Measurements from ENCODE around the gene PTPRS. TPM values are rescaled to one million over a fixed set of nuclear protein-coding genes. Genes with fewer than 3 reads are reported as not detected.

PTPRS gene
- total and polyA plus RNA-seq, 2 of the 13 experiments (the other 11 are each of a cell fraction or from before 2014, with no cell fraction given), result 32.7 to 43.9 TPM

DNA sequence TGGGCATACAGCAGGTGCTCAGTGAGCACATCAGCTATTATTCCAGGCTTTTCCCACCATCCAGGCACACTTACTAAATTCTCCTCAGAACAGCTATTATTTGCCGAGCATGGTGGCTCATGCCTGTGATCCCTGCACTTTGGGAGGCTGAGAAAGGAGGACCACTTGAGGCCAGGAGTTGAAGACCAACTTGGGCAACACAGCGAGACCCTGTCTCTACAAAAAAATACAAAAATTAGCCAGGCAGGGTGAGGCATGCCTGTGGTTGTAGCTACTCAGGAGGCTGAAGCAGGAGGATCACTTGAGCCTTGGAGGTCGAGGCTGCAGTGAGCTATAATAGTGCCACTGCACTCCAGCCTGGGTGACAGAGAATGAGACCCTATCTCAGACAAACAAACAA lies 35.4 kb downstream of the PTPRS start:
- WGBS (ENCODE audit: low lambda C conversion rate), result 88% methylated on average over 3 of the region's 3 CpGs
- Histone ChIP-seq H3K4me1 (ENCODE audit: insufficient read depth, low read length) (no peaks in the 10 kb centered on the region), H3K79me2 (ENCODE audit: insufficient read depth, low read length) (no peaks in the 10 kb centered on the region), H3K9me3 (ENCODE audit: low read length) (no peaks in the 10 kb centered on the region), H3K4me3 (replicated peaks in 1 of 3; ENCODE audit: insufficient read depth in 1 of 3, low read depth in 2 of 3, low read length in 3 of 3) (no peak overlapping the region), H3K4me2 (ENCODE audit: low read depth, low read length) (no peak overlapping the region), H3K27me3 (ENCODE audit: control insufficient read depth in 1 of 2, insufficient read depth in 2 of 2, low read length in 2 of 2) (no peaks in the 10 kb centered on the region), H2AFZ (ENCODE audit: low read length) (no peak overlapping the region), H4K20me1 (ENCODE audit: insufficient read depth, low read length) (0 out of 2 replicates have a peak, but pooled peaks cover 6% of the 10 kb centered on the region), H3K9ac (ENCODE audit: insufficient read depth, low read depth, low read length) (no peak overlapping the region), H3K27ac (ENCODE audit: extremely low read length, insufficient read depth, low read length) (no peak overlapping the region), H3K36me3 (replicated peaks in 1 of 2; ENCODE audit: control insufficient read depth in 1 of 2, insufficient read depth in 2 of 2, low read length in 2 of 2) (no peaks in the 10 kb centered on the region)
- FAIRE-seq (no peak), DNase-seq (ENCODE audit: low spot score) (no peak), ATAC-seq (no peak)
- intact Hi-C loops (cut with micrococcal nuclease; ENCODE audit: unreplicated experiment), result no loop called here
- TF ChIP-seq ZNF746 (CRISPR knock-in tag; IDR thresholded peaks at IDR 0.05), result no peak
- TF ChIP-seq, protein P1, sequence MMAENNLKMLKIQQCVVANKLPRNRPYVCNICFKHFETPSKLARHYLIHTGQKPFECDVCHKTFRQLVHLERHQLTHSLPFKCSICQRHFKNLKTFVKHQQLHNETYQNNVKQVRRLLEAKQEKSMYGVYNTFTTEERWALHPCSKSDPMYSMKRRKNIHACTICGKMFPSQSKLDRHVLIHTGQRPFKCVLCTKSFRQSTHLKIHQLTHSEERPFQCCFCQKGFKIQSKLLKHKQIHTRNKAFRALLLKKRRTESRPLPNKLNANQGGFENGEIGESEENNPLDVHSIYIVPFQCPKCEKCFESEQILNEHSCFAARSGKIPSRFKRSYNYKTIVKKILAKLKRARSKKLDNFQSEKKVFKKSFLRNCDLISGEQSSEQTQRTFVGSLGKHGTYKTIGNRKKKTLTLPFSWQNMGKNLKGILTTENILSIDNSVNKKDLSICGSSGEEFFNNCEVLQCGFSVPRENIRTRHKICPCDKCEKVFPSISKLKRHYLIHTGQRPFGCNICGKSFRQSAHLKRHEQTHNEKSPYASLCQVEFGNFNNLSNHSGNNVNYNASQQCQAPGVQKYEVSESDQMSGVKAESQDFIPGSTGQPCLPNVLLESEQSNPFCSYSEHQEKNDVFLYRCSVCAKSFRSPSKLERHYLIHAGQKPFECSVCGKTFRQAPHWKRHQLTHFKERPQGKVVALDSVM (CRISPR knock-in tag; IDR thresholded peaks at IDR 0.05), result peak; percentile 57; the same call in 1 of the 2 replicates
- POLR2A ChIA-PET, result no interaction called here
- in situ Hi-C loops (cut with HindIII; ENCODE audit: extremely low pct_ligation_motif_present, low pct_unique_long_range_greater_than_20kb), result no loop called here
- no TSS peak for BruUV-seq (replicated peaks)
- CTCF ChIA-PET (ENCODE audit: low intra/inter-chr PET ratio, low total read pairs), result no interaction called here

DNA sequence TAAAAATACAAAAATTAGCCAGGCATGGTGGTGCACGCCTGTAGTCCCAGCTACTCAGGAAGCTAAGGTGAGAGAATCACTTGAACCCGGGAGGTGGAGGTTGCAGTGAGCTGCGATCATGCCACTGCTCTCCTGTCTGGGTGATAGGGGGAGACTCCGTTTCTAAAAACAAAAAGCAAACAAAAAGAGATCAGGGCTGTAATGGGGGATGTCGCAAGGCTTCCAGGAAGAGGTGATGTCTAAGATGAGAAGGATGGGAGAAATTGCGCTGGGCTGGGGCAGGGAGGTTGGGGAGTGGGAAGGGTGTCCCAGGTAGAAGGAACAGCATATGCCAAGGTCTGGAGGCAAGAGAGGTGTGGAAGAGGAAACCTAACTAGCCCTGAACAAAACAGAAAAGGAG lies 36.1 kb downstream of the PTPRS start:
- Histone ChIP-seq H2AFZ (ENCODE audit: low read length) (no peak overlapping the region), H3K4me1 (ENCODE audit: insufficient read depth, low read length) (no peaks in the 10 kb centered on the region), H3K4me3 (replicated peaks in 1 of 3; ENCODE audit: insufficient read depth in 1 of 3, low read depth in 2 of 3, low read length in 3 of 3) (no peak overlapping the region), H3K36me3 (replicated peaks in 1 of 2; ENCODE audit: control insufficient read depth in 1 of 2, insufficient read depth in 2 of 2, low read length in 2 of 2) (no peaks in the 10 kb centered on the region), H3K27ac (ENCODE audit: extremely low read length, insufficient read depth, low read length) (no peak overlapping the region), H3K9me3 (ENCODE audit: low read length) (no peaks in the 10 kb centered on the region), H3K4me2 (ENCODE audit: low read depth, low read length) (no peak overlapping the region), H4K20me1 (ENCODE audit: insufficient read depth, low read length) (0 out of 2 replicates have a peak, but pooled peaks cover 5% of the 10 kb centered on the region), H3K27me3 (ENCODE audit: control insufficient read depth in 1 of 2, insufficient read depth in 2 of 2, low read length in 2 of 2) (no peaks in the 10 kb centered on the region), H3K79me2 (ENCODE audit: insufficient read depth, low read length) (no peaks in the 10 kb centered on the region), H3K9ac (ENCODE audit: insufficient read depth, low read depth, low read length) (no peak overlapping the region)
- intact Hi-C loops (cut with micrococcal nuclease; ENCODE audit: unreplicated experiment) (no loop called here), in situ Hi-C loops (cut with HindIII; ENCODE audit: extremely low pct_ligation_motif_present, low pct_unique_long_range_greater_than_20kb) (no loop called here)
- ChIA-PET POLR2A (no interaction called here), CTCF (ENCODE audit: low intra/inter-chr PET ratio, low total read pairs) (no interaction called here)
- TF ChIP-seq, protein P2, sequence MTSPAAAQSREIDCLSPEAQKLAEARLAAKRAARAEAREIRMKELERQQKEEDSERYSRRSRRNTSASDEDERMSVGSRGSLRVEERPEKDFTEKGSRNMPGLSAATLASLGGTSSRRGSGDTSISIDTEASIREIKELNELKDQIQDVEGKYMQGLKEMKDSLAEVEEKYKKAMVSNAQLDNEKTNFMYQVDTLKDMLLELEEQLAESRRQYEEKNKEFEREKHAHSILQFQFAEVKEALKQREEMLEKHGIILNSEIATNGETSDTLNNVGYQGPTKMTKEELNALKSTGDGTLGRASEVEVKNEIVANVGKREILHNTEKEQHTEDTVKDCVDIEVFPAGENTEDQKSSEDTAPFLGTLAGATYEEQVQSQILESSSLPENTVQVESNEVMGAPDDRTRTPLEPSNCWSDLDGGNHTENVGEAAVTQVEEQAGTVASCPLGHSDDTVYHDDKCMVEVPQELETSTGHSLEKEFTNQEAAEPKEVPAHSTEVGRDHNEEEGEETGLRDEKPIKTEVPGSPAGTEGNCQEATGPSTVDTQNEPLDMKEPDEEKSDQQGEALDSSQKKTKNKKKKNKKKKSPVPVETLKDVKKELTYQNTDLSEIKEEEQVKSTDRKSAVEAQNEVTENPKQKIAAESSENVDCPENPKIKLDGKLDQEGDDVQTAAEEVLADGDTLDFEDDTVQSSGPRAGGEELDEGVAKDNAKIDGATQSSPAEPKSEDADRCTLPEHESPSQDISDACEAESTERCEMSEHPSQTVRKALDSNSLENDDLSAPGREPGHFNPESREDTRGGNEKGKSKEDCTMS (CRISPR knock-in tag; conservative IDR thresholded peaks at IDR 0.05), result no peak
- 0 out of 2 replicates have a peak, but pooled peaks have one; percentile 3 for TF ChIP-seq CEBPB (IDR thresholded peaks at IDR 0.05; ENCODE audit: borderline replicate concordance, low read depth, low read length)
- no peak for ATAC-seq
- 84% methylated on average over 6 of the region's 6 CpGs for WGBS (ENCODE audit: low lambda C conversion rate)
- no TSS peak for BruUV-seq (replicated peaks)
- DNase-seq (ENCODE audit: low spot score), result no peak
- no peak for FAIRE-seq

Data from HepG2 (cell line).